Left ventricle myocardium inferior (tissue), 1 donor: Measurements from ENCODE around the gene HLA-E. TPM values are rescaled to one million over a fixed set of nuclear protein-coding genes. Genes with fewer than 3 reads are reported as not detected.
"Not testable (repeated sequence)": the region's sequence is repeated elsewhere in the genome, so short reads cannot be mapped to it uniquely, and the experiment has no call there.

Source experiments
- DNase-seq: peaks from one replicate; pipeline ENCODE4 v3.0.0-alpha.2; 2020
- H3K27ac ChIP-seq: fragments of 200-600 bp; replicated peaks from 2 replicates; pipeline ENCODE4 v1.8.0; 2021
- H3K27me3 ChIP-seq: fragments of 200-600 bp; 2 replicates; pipeline ENCODE4 v1.8.0; 2021; ENCODE audit warnings: low read depth
- H3K36me3 ChIP-seq: fragments of 200-600 bp; 2 replicates; pipeline ENCODE4 v1.8.0; 2021
- H3K4me1 ChIP-seq: fragments of 200-600 bp; 2 replicates; pipeline ENCODE4 v1.8.0; 2021
- H3K4me3 ChIP-seq: fragments of 200-600 bp; 2 replicates; pipeline ENCODE4 v1.8.0; 2021; ENCODE audit warnings: mild to moderate bottlenecking, moderate library complexity
- H3K9me3 ChIP-seq: fragments of 200-600 bp; replicated peaks from 2 replicates; pipeline ENCODE4 v1.8.0; 2021
- intact Hi-C: fragments of 100-400 bp; cut with micrococcal nuclease; formaldehyde crosslinking; loops from one replicate; pipeline ENCODE4 v1.11.0; 2022
- total RNA-seq: library from RNA; stranded (reverse); fragmentation: NEBNext Ultra II Directional; extraction: Animal tissue kit (Norgen Biotek cat#: 25700); gene quantifications from one replicate; pipeline ENCODE4 v1.2.1, GENCODE V29; 2021
- TF ChIP-seq, protein P1 (sequence below): fragments of 200-600 bp; IDR thresholded peaks from 2 replicates; pipeline ENCODE4 v1.8.0; 2021; ENCODE audit warnings: antibody characterized with exemption, mild to moderate bottlenecking, borderline replicate concordance
- donor health status: DM: no; HTN: yes; CAD: no; lungs with severe emphysema.

The HLA-E gene
- total RNA-seq, 1 donor from 2014 or later: 142 TPM

DNA sequence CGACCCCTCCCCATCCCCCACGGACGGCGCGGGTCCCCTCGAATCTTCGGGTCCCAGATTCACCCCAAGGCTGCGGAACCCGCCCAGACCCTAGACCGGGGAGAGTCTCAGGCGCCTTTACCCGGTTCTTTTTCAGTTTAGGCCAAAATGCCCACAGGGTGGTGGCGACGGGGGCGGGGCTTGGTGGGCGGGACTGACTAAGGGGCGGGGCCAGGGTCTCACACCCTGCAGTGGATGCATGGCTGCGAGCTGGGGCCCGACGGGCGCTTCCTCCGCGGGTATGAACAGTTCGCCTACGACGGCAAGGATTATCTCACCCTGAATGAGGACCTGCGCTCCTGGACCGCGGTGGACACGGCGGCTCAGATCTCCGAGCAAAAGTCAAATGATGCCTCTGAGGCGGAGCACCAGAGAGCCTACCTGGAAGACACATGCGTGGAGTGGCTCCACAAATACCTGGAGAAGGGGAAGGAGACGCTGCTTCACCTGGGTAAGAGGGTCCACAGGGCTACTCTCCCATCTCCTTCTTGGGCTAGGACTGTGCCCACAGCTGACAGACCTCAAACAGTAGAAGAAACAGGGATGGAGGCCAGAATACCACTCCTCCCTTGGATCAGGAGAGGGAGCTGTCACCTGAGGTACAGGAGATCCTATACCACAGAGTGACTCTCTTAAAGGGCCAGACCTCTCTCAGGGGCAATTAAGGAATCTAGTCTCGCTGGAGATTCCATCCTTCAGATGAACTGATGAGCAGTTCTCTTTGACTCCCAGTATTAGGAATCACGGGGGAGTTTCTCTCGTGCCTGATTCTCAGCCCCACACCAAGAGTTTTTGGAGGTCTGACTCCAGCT is 942 bp downstream of the HLA-E start:
- no peaks in the 10 kb centered on the region for H3K27me3 ChIP-seq
- TF ChIP-seq, protein P1, sequence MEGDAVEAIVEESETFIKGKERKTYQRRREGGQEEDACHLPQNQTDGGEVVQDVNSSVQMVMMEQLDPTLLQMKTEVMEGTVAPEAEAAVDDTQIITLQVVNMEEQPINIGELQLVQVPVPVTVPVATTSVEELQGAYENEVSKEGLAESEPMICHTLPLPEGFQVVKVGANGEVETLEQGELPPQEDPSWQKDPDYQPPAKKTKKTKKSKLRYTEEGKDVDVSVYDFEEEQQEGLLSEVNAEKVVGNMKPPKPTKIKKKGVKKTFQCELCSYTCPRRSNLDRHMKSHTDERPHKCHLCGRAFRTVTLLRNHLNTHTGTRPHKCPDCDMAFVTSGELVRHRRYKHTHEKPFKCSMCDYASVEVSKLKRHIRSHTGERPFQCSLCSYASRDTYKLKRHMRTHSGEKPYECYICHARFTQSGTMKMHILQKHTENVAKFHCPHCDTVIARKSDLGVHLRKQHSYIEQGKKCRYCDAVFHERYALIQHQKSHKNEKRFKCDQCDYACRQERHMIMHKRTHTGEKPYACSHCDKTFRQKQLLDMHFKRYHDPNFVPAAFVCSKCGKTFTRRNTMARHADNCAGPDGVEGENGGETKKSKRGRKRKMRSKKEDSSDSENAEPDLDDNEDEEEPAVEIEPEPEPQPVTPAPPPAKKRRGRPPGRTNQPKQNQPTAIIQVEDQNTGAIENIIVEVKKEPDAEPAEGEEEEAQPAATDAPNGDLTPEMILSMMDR: no peak
- H3K36me3 ChIP-seq: peaks cover 40% of the 10 kb centered on the region
- peak overlapping the region; percentile 99 for H3K27ac ChIP-seq
- intact Hi-C loops: no loop called here
- H3K9me3 ChIP-seq: no peaks in the 10 kb centered on the region
- peak; percentile 70 for DNase-seq
- H3K4me3 ChIP-seq: peak overlapping the region; percentile 99
- H3K4me1 ChIP-seq: peaks cover 56% of the 10 kb centered on the region

DNA sequence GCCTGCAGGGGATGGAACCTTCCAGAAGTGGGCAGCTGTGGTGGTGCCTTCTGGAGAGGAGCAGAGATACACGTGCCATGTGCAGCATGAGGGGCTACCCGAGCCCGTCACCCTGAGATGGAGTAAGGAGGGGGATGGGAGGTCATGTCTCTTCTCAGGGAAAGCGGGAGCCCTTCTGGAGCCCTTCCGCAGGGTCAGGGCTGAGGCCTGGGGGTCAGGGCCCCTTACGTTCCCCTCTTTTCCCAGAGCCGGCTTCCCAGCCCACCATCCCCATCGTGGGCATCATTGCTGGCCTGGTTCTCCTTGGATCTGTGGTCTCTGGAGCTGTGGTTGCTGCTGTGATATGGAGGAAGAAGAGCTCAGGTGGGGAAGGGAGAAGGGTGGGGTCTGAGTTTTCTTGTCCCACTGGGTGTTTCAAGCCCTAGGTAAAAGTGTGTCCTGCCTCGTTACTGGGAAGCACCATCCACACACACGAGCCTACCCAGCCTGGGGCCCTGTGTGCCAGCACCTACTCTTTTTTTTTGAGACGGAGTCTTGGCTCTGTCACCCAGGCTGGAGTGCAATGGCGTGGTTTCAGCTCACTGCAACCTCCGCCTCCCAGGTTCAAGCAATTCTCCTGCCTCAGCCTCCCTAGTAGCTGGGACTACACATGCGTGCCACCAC is 2.1 kb downstream of the HLA-E start:
- intact Hi-C loops: not testable (repeated sequence)
- Histone ChIP-seq H3K4me1 (peaks cover 65% of the 10 kb centered on the region), H3K36me3 (peaks cover 40% of the 10 kb centered on the region)

GRCh38 chr6:30491991-30492952 is 3.0 kb downstream of the HLA-E start:
- H3K4me3 ChIP-seq: peak overlapping the region; percentile 99
- intact Hi-C loops: no loop called here
- no peak for DNase-seq
- no peaks in the 10 kb centered on the region for H3K9me3 ChIP-seq
- peak overlapping the region; percentile 38 for H3K27ac ChIP-seq
- TF ChIP-seq, protein P1: no peak
- H3K36me3 ChIP-seq: peaks cover 40% of the 10 kb centered on the region
- H3K27me3 ChIP-seq: no peaks in the 10 kb centered on the region
- H3K4me1 ChIP-seq: peaks cover 73% of the 10 kb centered on the region

More for the DNA sequence above, 2.1 kb downstream of the HLA-E start:
- H3K27me3 ChIP-seq, DNase-seq, H3K9me3 ChIP-seq: not testable (repeated sequence)
- Histone ChIP-seq H3K27ac (peak overlapping the region; percentile 99), H3K4me3 (peak overlapping the region; percentile 99)

DNA sequence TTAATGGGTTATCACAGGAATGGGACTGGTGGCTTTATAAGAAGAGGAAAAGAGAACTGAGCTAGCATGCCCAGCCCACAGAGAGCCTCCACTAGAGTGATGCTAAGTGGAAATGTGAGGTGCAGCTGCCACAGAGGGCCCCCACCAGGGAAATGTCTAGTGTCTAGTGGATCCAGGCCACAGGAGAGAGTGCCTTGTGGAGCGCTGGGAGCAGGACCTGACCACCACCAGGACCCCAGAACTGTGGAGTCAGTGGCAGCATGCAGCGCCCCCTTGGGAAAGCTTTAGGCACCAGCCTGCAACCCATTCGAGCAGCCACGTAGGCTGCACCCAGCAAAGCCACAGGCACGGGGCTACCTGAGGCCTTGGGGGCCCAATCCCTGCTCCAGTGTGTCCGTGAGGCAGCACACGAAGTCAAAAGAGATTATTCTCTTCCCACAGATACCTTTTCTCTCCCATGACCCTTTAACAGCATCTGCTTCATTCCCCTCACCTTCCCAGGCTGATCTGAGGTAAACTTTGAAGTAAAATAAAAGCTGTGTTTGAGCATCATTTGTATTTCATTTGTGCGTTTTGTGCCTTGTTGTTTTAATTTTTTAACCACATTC is 4.4 kb downstream of the HLA-E start:
- intact Hi-C loops: no loop called here
- peaks cover 73% of the 10 kb centered on the region for H3K4me1 ChIP-seq
- no peaks in the 10 kb centered on the region for H3K9me3 ChIP-seq
- no peaks in the 10 kb centered on the region for H3K27me3 ChIP-seq
- peaks cover 40% of the 10 kb centered on the region for H3K36me3 ChIP-seq
- TF ChIP-seq, protein P1: no peak
- no peak overlapping the region for H3K27ac ChIP-seq
- no peak for DNase-seq
- H3K4me3 ChIP-seq: peak overlapping the region; percentile 99

- no peaks in the 10 kb centered on the region for H3K9me3 ChIP-seq
- H3K27me3 ChIP-seq: no peaks in the 10 kb centered on the region
- H3K4me3 ChIP-seq: no peak overlapping the region
- TF ChIP-seq, protein P1: no peak
- intact Hi-C loops: no loop called here
- no peak overlapping the region for H3K27ac ChIP-seq
- no peak for DNase-seq
- peaks cover 73% of the 10 kb centered on the region for H3K4me1 ChIP-seq
- peaks cover 40% of the 10 kb centered on the region for H3K36me3 ChIP-seq
Measured at GRCh38 chr6:30494291-30494861, 5.1 kb downstream of the HLA-E start.

GRCh38 chr6:30495060-30495459 is 5.8 kb downstream of the HLA-E start:
- H3K27ac ChIP-seq, H3K4me3 ChIP-seq, DNase-seq, H3K27me3 ChIP-seq, intact Hi-C loops, H3K9me3 ChIP-seq: not testable (repeated sequence)
- H3K36me3 ChIP-seq: peaks cover 40% of the 10 kb centered on the region
- H3K4me1 ChIP-seq: peaks cover 69% of the 10 kb centered on the region
